ENCODE measurements around the gene SSU72. TPM values are rescaled to one million over a fixed set of nuclear protein-coding genes. Genes with fewer than 3 reads are reported as not detected.

The SSU72 gene
- total and polyA plus RNA-seq, 2 donors from 2014 or later: 102 to 143 TPM

DNA sequence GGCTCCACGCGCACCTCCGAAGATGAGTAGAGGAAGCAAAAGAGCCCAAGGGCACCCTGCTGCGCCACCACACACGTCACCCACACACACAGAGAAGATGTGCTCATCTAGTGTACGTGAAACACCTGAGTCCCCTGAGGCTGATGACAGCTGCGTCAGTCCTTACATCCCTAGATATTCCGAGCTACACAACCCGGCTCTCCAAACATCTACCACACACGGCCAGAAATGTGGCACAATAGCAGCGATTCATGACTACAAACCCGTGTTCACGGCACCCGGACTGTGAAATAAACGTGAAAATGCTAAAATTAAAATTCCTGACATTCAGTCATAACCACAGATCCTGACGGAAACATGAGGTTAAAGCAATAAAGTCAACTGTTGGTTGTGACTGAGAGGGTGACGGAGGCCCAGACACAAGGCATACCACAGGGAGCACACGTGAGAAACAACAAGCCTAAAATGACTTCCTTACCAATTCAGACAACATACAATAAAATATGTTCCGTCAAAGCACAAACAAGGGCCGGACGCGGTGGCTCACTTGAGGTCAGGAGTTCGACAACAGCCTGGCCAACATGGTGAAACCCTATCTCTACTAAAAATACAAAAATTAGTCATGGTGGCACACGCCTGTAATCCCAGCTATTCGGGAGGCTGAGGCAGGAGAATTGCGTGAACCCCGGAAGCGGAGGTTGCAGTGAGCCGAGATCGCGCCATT is 7.3 kb downstream of the SSU72 start:
- Histone ChIP-seq H3K4me1 (ENCODE audit: control insufficient read depth in 2 of 3, insufficient read depth in 2 of 3, low read depth in 1 of 3, low read length in 3 of 3) (peaks cover 0 to 9% (median 0%) of the 10 kb centered on the region in 3 donors), H3K9ac (ENCODE audit: low read length in 3 of 3) (no peak overlapping the region), H3K4me3 (ENCODE audit: low read length in 3 of 3) (no peak overlapping the region), H3K27ac (ENCODE audit: low read depth in 2 of 2, low read length in 2 of 2) (no peak overlapping the region), H3K36me3 (ENCODE audit: control insufficient read depth in 2 of 3, insufficient read depth in 3 of 3, low read length in 3 of 3) (peaks cover 3 to 22% (median 19%) of the 10 kb centered on the region in 3 donors), H3K9me3 (ENCODE audit: control insufficient read depth in 2 of 3, insufficient read depth in 1 of 3, low read length in 3 of 3) (no peaks in the 10 kb centered on the region), H3K27me3 (ENCODE audit: control insufficient read depth, insufficient read depth, low read length) (no peaks in the 10 kb centered on the region)
- TF ChIP-seq, protein P1, sequence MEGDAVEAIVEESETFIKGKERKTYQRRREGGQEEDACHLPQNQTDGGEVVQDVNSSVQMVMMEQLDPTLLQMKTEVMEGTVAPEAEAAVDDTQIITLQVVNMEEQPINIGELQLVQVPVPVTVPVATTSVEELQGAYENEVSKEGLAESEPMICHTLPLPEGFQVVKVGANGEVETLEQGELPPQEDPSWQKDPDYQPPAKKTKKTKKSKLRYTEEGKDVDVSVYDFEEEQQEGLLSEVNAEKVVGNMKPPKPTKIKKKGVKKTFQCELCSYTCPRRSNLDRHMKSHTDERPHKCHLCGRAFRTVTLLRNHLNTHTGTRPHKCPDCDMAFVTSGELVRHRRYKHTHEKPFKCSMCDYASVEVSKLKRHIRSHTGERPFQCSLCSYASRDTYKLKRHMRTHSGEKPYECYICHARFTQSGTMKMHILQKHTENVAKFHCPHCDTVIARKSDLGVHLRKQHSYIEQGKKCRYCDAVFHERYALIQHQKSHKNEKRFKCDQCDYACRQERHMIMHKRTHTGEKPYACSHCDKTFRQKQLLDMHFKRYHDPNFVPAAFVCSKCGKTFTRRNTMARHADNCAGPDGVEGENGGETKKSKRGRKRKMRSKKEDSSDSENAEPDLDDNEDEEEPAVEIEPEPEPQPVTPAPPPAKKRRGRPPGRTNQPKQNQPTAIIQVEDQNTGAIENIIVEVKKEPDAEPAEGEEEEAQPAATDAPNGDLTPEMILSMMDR (IDR thresholded peaks at IDR 0.05; ENCODE audit: borderline replicate concordance, extremely low read depth, insufficient read depth): no peak
- FAIRE-seq (no peak), DNase-seq (no peak)
- intact Hi-C loops (cut with DNase I): no loop called here

DNA sequence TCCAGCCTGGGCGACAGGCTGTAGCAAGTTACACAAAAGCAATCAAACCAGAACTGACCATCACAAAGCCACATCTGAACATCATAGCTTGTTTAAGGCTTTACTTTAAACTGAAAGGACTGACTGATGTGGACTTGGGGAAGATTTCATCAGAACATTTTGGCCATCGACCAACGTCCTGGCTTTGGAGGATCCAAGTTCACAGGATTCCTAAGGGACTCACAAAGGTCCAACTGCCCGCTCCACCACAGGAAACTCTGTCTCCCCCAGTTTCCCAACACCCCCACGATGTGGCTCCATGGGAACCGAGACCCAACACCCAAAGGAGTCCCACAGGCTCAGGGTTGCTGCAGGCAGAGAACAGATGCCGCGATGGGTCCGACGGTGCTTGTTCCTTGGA is 9.3 kb downstream of the SSU72 start:
- Histone ChIP-seq H3K36me3 (ENCODE audit: control insufficient read depth in 2 of 3, insufficient read depth in 3 of 3, low read length in 3 of 3) (peaks cover 3 to 28% (median 23%) of the 10 kb centered on the region in 3 donors), H3K4me3 (ENCODE audit: low read length in 3 of 3) (no peak overlapping the region)
- intact Hi-C loops (cut with DNase I): no loop called here

DNA sequence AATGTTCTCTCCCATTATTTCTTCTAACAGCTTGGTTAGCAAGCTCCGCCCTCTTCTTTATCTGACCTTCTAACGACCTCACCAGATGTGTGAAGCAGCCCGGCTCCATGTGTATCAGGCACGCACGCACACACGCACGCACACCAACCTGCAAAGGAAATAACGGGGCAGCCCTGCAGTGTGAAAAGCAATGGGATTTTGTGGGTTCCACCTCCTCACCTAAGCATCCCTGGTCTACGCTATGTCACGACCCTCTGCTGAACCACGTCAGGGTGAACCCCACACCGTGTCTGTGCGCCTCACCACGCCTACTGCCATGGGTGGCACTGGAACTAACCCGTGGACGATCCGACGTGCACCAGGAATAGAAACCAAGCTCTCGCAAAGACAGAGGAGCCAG is 10.4 kb downstream of the SSU72 start:
- Histone ChIP-seq H3K9ac (ENCODE audit: low read length in 3 of 3) (no peak overlapping the region), H3K27ac (ENCODE audit: low read depth in 2 of 2, low read length in 2 of 2) (no peak overlapping the region), H3K27me3 (ENCODE audit: control insufficient read depth, insufficient read depth, low read length) (no peaks in the 10 kb centered on the region), H3K36me3 (ENCODE audit: control insufficient read depth in 2 of 3, insufficient read depth in 3 of 3, low read length in 3 of 3) (peaks cover 3 to 28% (median 23%) of the 10 kb centered on the region in 3 donors), H3K4me1 (ENCODE audit: control insufficient read depth in 2 of 3, insufficient read depth in 2 of 3, low read depth in 1 of 3, low read length in 3 of 3) (peaks cover 0 to 9% (median 0%) of the 10 kb centered on the region in 3 donors), H3K9me3 (ENCODE audit: control insufficient read depth in 2 of 3, insufficient read depth in 1 of 3, low read length in 3 of 3) (no peaks in the 10 kb centered on the region), H3K4me3 (ENCODE audit: low read length in 3 of 3) (no peak overlapping the region)
- DNase-seq: no peak
- no peak for FAIRE-seq
- TF ChIP-seq, protein P1 (IDR thresholded peaks at IDR 0.05; ENCODE audit: borderline replicate concordance, extremely low read depth, insufficient read depth): no peak
- intact Hi-C loops (cut with DNase I): no loop called here

More for the DNA sequence above, 9.3 kb downstream of the SSU72 start:
- TF ChIP-seq, protein P1 (IDR thresholded peaks at IDR 0.05; ENCODE audit: borderline replicate concordance, extremely low read depth, insufficient read depth): no peak
- FAIRE-seq (no peak), DNase-seq (no peak)
- no peak overlapping the region for H3K9ac ChIP-seq (ENCODE audit: low read length in 3 of 3)
- no peaks in the 10 kb centered on the region for H3K9me3 ChIP-seq (ENCODE audit: control insufficient read depth in 2 of 3, insufficient read depth in 1 of 3, low read length in 3 of 3)
- no peak overlapping the region for H3K27ac ChIP-seq (ENCODE audit: low read depth in 2 of 2, low read length in 2 of 2)
- H3K4me1 ChIP-seq (ENCODE audit: control insufficient read depth in 2 of 3, insufficient read depth in 2 of 3, low read depth in 1 of 3, low read length in 3 of 3): peaks cover 0 to 9% (median 0%) of the 10 kb centered on the region in 3 donors
- H3K27me3 ChIP-seq (ENCODE audit: control insufficient read depth, insufficient read depth, low read length): no peaks in the 10 kb centered on the region
